ENCODE data around the gene PTPMT1.
"Not testable (repeated sequence)": the region's sequence is repeated elsewhere in the genome, so short reads cannot be mapped to it uniquely, and the experiment has no call there.

PTPMT1 gene

DNA sequence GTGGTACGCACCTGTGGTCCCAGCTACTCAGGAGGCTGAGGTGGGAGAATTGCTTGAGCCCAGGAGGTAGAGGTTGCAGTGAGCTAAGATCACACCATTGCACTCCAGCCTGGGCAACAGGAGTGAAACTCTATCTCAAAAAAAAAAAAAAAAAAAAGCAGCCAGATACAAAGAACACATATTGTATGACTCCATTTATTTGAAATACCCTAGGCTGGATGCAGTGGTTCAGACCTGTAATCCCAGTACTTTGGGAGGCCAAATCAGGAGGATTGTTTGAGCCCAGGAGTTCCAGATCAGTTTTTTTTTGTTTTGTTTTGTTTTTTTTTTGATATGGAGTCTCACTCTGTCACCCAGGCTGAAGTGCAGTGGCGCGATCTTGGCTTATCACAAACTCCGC is 3.0 kb upstream of the PTPMT1 start:
- not testable (repeated sequence) for H2BK5ac ChIP-seq (ENCODE audit: low read depth, low read length, poor library complexity); H3K9ac ChIP-seq (ENCODE audit: low read length); H3K23ac ChIP-seq (ENCODE audit: low read length); H3K27me3 ChIP-seq (ENCODE audit: insufficient read depth, low read length); H4K12ac ChIP-seq (ENCODE audit: low read depth, low read length); H3K14ac ChIP-seq (ENCODE audit: low read length); H4K8ac ChIP-seq (ENCODE audit: low read depth, low read length); H3K4me3 ChIP-seq (ENCODE audit: low read depth, low read length); H3K4ac ChIP-seq (ENCODE audit: low read depth, low read length); H3K18ac ChIP-seq (ENCODE audit: low read length); DNase-seq; H4K91ac ChIP-seq (ENCODE audit: low read depth, low read length); H2AFZ ChIP-seq (ENCODE audit: insufficient read depth, low read length, poor library complexity); H2BK120ac ChIP-seq (ENCODE audit: insufficient read depth, low read length, poor library complexity); H3K9me3 ChIP-seq (ENCODE audit: insufficient read depth, low read depth, low read length); H2AK5ac ChIP-seq (ENCODE audit: low read length); H3K4me1 ChIP-seq (ENCODE audit: control insufficient read depth in 1 of 2, insufficient read depth in 2 of 2, low read length in 2 of 2); H3K27ac ChIP-seq (ENCODE audit: low read depth, low read length); H2BK12ac ChIP-seq (ENCODE audit: low read length); H3K4me2 ChIP-seq (ENCODE audit: low read length); H3K36me3 ChIP-seq (ENCODE audit: control insufficient read depth in 1 of 2, insufficient read depth in 2 of 2, low read length in 2 of 2)
- Histone ChIP-seq H3K79me2 (ENCODE audit: control insufficient read depth, insufficient read depth, low read length, poor library complexity) (peaks cover 12% of the 10 kb centered on the region), H3K79me1 (ENCODE audit: low read length) (peaks cover 11% of the 10 kb centered on the region)
- WGBS (ENCODE audit: extremely low coverage, insufficient coverage, insufficient read length), result no CpG with 5 or more reads among the region's 4 CpGs

DNA sequence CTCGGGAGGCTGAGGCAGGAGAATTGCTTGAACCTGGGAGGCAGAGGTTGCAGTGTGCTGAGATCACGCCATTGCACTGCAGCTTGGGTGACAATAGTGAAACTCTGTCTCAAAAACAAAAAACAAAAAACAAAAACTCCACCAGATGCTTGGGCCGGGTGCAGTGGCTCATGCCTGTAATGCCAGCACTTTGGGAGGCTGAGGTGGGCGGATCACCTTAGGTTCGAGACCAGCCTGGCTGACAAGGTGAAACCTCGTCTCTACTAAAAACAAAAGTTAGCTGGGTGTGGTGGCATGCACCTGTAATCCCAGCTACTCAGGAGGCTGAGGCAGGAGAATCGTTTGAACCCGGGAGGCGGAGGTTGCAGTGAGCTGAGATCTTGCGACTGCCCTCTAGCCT is 1.0 kb upstream of the PTPMT1 start:
- not testable (repeated sequence) for H3K4ac ChIP-seq (ENCODE audit: low read depth, low read length); H3K9me3 ChIP-seq (ENCODE audit: insufficient read depth, low read depth, low read length); H2AFZ ChIP-seq (ENCODE audit: insufficient read depth, low read length, poor library complexity); H3K9ac ChIP-seq (ENCODE audit: low read length); H3K4me1 ChIP-seq (ENCODE audit: control insufficient read depth in 1 of 2, insufficient read depth in 2 of 2, low read length in 2 of 2); H3K36me3 ChIP-seq (ENCODE audit: control insufficient read depth in 1 of 2, insufficient read depth in 2 of 2, low read length in 2 of 2); H4K8ac ChIP-seq (ENCODE audit: low read depth, low read length); H3K27me3 ChIP-seq (ENCODE audit: insufficient read depth, low read length); H3K27ac ChIP-seq (ENCODE audit: low read depth, low read length); H3K23ac ChIP-seq (ENCODE audit: low read length); H2BK5ac ChIP-seq (ENCODE audit: low read depth, low read length, poor library complexity); H3K4me3 ChIP-seq (ENCODE audit: low read depth, low read length); H4K12ac ChIP-seq (ENCODE audit: low read depth, low read length); H2AK5ac ChIP-seq (ENCODE audit: low read length); H3K18ac ChIP-seq (ENCODE audit: low read length); DNase-seq; H3K14ac ChIP-seq (ENCODE audit: low read length); H2BK120ac ChIP-seq (ENCODE audit: insufficient read depth, low read length, poor library complexity); H4K91ac ChIP-seq (ENCODE audit: low read depth, low read length); H3K4me2 ChIP-seq (ENCODE audit: low read length); H2BK12ac ChIP-seq (ENCODE audit: low read length)
- H3K79me2 ChIP-seq (ENCODE audit: control insufficient read depth, insufficient read depth, low read length, poor library complexity), result peaks cover 12% of the 10 kb centered on the region
- peaks cover 11% of the 10 kb centered on the region for H3K79me1 ChIP-seq (ENCODE audit: low read length)
- no CpG with 5 or more reads among the region's 10 CpGs for WGBS (ENCODE audit: extremely low coverage, insufficient coverage, insufficient read length)

DNA sequence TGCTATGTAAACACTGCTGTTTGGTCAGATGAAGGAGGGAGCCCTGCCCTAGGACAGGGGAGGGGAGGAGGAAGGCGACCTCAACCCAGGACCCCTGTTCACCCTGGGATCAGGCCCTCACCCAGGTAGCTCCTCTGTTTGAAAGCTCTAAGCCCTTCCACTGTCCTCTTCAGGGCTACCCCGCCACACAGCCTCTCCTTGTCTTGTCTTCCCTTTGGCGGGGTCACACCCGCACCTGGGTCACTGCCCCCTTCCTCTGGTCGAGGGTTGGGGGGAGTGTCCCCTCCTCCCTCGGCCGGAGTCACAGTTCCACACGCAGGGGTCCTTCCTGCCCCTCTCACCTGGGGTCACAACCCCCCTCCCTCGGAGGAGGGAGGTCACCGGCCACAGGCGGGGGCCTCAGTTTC is 463 bp upstream of the PTPMT1 start:
- Histone ChIP-seq H4K91ac (ENCODE audit: low read depth, low read length) (peak overlapping the region; percentile 89), H3K23ac (ENCODE audit: low read length) (no peak overlapping the region), H3K79me1 (ENCODE audit: low read length) (peaks cover 11% of the 10 kb centered on the region), H3K4me2 (ENCODE audit: low read length) (peak overlapping the region; percentile 90), H3K36me3 (ENCODE audit: control insufficient read depth in 1 of 2, insufficient read depth in 2 of 2, low read length in 2 of 2) (peaks cover 4 to 5% of the 10 kb centered on the region in 2 experiments), H3K9me3 (ENCODE audit: insufficient read depth, low read depth, low read length) (no peaks in the 10 kb centered on the region), H3K27ac (ENCODE audit: low read depth, low read length) (no peak overlapping the region), H3K79me2 (ENCODE audit: control insufficient read depth, insufficient read depth, low read length, poor library complexity) (peaks cover 12% of the 10 kb centered on the region), H3K4ac (ENCODE audit: low read depth, low read length) (peak overlapping the region; percentile 68), H3K27me3 (ENCODE audit: insufficient read depth, low read length) (no peaks in the 10 kb centered on the region), H2BK120ac (ENCODE audit: insufficient read depth, low read length, poor library complexity) (peak overlapping the region; percentile 53), H4K12ac (ENCODE audit: low read depth, low read length) (peak overlapping the region; percentile 92), H2BK5ac (ENCODE audit: low read depth, low read length, poor library complexity) (peak overlapping the region; percentile 1), H2BK12ac (ENCODE audit: low read length) (no peak overlapping the region), H3K18ac (ENCODE audit: low read length) (peak overlapping the region; percentile 71), H3K14ac (ENCODE audit: low read length) (peak overlapping the region; percentile 75), H3K9ac (ENCODE audit: low read length) (peak overlapping the region; percentile 86), H2AK5ac (ENCODE audit: low read length) (peak overlapping the region; percentile 84), H3K4me1 (ENCODE audit: control insufficient read depth in 1 of 2, insufficient read depth in 2 of 2, low read length in 2 of 2) (peaks cover 0 to 4% of the 10 kb centered on the region in 2 experiments), H2AFZ (ENCODE audit: insufficient read depth, low read length, poor library complexity) (peak overlapping the region; percentile 82), H4K8ac (ENCODE audit: low read depth, low read length) (peak overlapping the region; percentile 91), H3K4me3 (ENCODE audit: low read depth, low read length) (peak overlapping the region; percentile 87)
- DNase-seq, result no peak
- WGBS (ENCODE audit: extremely low coverage, insufficient coverage, insufficient read length), result no CpG with 5 or more reads among the region's 11 CpGs

DNA sequence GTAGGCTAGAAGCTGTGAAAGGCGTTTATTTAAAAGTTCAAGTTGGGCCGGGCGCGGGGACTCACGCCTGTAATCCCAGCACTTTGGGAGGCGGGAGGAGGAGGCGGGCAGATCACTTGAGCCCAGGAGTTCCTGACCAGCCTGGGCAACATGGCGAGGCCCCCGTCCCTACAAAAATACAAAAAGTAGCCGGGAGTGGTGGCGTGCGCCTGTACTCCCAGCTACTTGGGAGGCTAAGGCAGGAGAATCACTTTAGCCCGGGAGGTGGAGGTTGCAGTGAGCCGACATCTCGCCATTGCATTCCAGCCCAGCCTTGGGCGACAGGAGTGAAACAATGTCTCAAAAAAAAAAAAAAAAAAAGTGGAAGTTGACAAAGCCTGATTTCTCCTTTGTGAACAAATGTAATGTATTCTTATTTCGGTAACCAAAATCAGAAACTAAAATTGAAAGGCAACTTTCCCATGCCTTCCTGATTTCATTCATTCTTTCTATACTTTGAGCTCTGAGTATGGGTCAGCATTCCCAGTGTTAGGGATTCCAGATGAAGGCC is 825 bp downstream of the PTPMT1 start:
- no CpG with 5 or more reads among the region's 17 CpGs for WGBS (ENCODE audit: extremely low coverage, insufficient coverage, insufficient read length)
- peak overlapping the region; percentile 73 for H4K12ac ChIP-seq (ENCODE audit: low read depth, low read length)
- H2AFZ ChIP-seq (ENCODE audit: insufficient read depth, low read length, poor library complexity), result no peak overlapping the region

More for the DNA sequence above, 825 bp downstream of the PTPMT1 start:
- Histone ChIP-seq H3K27ac (ENCODE audit: low read depth, low read length) (no peak overlapping the region), H3K79me1 (ENCODE audit: low read length) (peaks cover 11% of the 10 kb centered on the region), H3K27me3 (ENCODE audit: insufficient read depth, low read length) (no peaks in the 10 kb centered on the region), H3K4me1 (ENCODE audit: control insufficient read depth in 1 of 2, insufficient read depth in 2 of 2, low read length in 2 of 2) (peaks cover 0 to 4% of the 10 kb centered on the region in 2 experiments), H3K4ac (ENCODE audit: low read depth, low read length) (peak overlapping the region; percentile 77), H3K14ac (ENCODE audit: low read length) (peak overlapping the region; percentile 73), H3K4me2 (ENCODE audit: low read length) (peak overlapping the region; percentile 90), H3K4me3 (ENCODE audit: low read depth, low read length) (peak overlapping the region; percentile 87), H3K9me3 (ENCODE audit: insufficient read depth, low read depth, low read length) (no peaks in the 10 kb centered on the region), H3K9ac (ENCODE audit: low read length) (peak overlapping the region; percentile 81), H2BK5ac (ENCODE audit: low read depth, low read length, poor library complexity) (no peak overlapping the region), H2BK12ac (ENCODE audit: low read length) (no peak overlapping the region), H3K23ac (ENCODE audit: low read length) (no peak overlapping the region), H3K18ac (ENCODE audit: low read length) (peak overlapping the region; percentile 92), H4K91ac (ENCODE audit: low read depth, low read length) (peak overlapping the region; percentile 62), H3K36me3 (ENCODE audit: control insufficient read depth in 1 of 2, insufficient read depth in 2 of 2, low read length in 2 of 2) (peaks cover 5 to 12% of the 10 kb centered on the region in 2 experiments), H3K79me2 (ENCODE audit: control insufficient read depth, insufficient read depth, low read length, poor library complexity) (peaks cover 12% of the 10 kb centered on the region), H4K8ac (ENCODE audit: low read depth, low read length) (peak overlapping the region; percentile 88), H2AK5ac (ENCODE audit: low read length) (no peak overlapping the region), H2BK120ac (ENCODE audit: insufficient read depth, low read length, poor library complexity) (peak overlapping the region; percentile 12)
- DNase-seq, result peak; percentile 32 to 55

Measured in trophoblast cell (in vitro differentiated cells and primary cell).